Effector memory CD8-positive, alpha-beta T cell (primary cell): ENCODE data around the gene SPTBN4.
"Not testable (repeated sequence)": the region's sequence is repeated elsewhere in the genome, so short reads cannot be mapped to it uniquely, and the experiment has no call there.

ENCODE experiments used
- ATAC-seq: fragments of 150-1000 bp; cut with Tn5 transposase; replicated peaks from 2 replicates; pipeline ENCODE4 v1.10.0; 2021; ENCODE audit warnings: mild to moderate bottlenecking, moderate library complexity
- DNase-seq, 3 experiments: peaks; one replicate each; pipeline ENCODE4 v3.0.0; 2021
- H3K27ac Mint-ChIP-seq, 2 donors: one replicate each; pipeline ENCODE4 v1.8.0; 2022; ENCODE audit warnings: mild to moderate bottlenecking in 2 of 2, mixed read lengths in 2 of 2, moderate library complexity in 2 of 2
- H3K27me3 Mint-ChIP-seq, 2 donors: one replicate each; pipeline ENCODE4 v1.8.0; 2022; ENCODE audit warnings: mixed read lengths in 2 of 2
- H3K36me3 Mint-ChIP-seq: one replicate; pipeline ENCODE4 v1.8.0; 2022; ENCODE audit warnings: mild to moderate bottlenecking, moderate library complexity, mixed read lengths; ENCODE audit not compliant: insufficient read depth
- H3K4me1 Mint-ChIP-seq, 2 donors: one replicate each; pipeline ENCODE4 v1.8.0; 2022; ENCODE audit warnings: low read depth in 2 of 2, mixed read lengths in 2 of 2
- H3K4me3 Mint-ChIP-seq, 2 donors: one replicate each; pipeline ENCODE4 v1.8.0; 2022; ENCODE audit warnings: mild to moderate bottlenecking in 2 of 2, mixed read lengths in 2 of 2, moderate library complexity in 2 of 2
- H3K9me3 Mint-ChIP-seq, 2 donors: one replicate each; pipeline ENCODE4 v1.8.0; 2022; ENCODE audit warnings: mixed read lengths in 2 of 2

SPTBN4 gene

GRCh38 chr19:40564535-40564934 lies 97.7 kb downstream of the SPTBN4 start:
- not testable (repeated sequence) for DNase-seq, H3K4me3 Mint-ChIP-seq, H3K36me3 Mint-ChIP-seq, H3K4me1 Mint-ChIP-seq, H3K27ac Mint-ChIP-seq, H3K9me3 Mint-ChIP-seq, ATAC-seq
- H3K27me3 Mint-ChIP-seq, result peaks cover 31 to 80% of the 10 kb centered on the region in 2 donors

GRCh38 chr19:40565355-40565754 lies 98.6 kb downstream of the SPTBN4 start:
- Mint-ChIP-seq H3K4me3 (no peak overlapping the region), H3K9me3 (no peaks in the 10 kb centered on the region), H3K27me3 (peaks cover 25 to 72% of the 10 kb centered on the region in 2 donors), H3K36me3 (peaks cover 5% of the 10 kb centered on the region), H3K27ac (no peak overlapping the region), H3K4me1 (peaks cover 4% of the 10 kb centered on the region in 2 donors)
- ATAC-seq (no peak), DNase-seq (no peak)

- Mint-ChIP-seq H3K27ac (no peak overlapping the region), H3K4me1 (peaks cover 9% of the 10 kb centered on the region in 2 donors), H3K4me3 (no peak overlapping the region), H3K9me3 (no peaks in the 10 kb centered on the region), H3K27me3 (peaks cover 25 to 65% of the 10 kb centered on the region in 2 donors), H3K36me3 (peaks cover 11% of the 10 kb centered on the region)
- DNase-seq, result no peak
- ATAC-seq, result no peak
Measured at GRCh38 chr19:40565910-40566495, 99.2 kb downstream of the SPTBN4 start.

GRCh38 chr19:40567040-40567749 lies 100.4 kb downstream of the SPTBN4 start:
- DNase-seq (no peak), ATAC-seq (no peak)
- H3K4me1 Mint-ChIP-seq, result peaks cover 9 to 10% of the 10 kb centered on the region in 2 donors
- H3K9me3 Mint-ChIP-seq, result no peaks in the 10 kb centered on the region
- peaks cover 13% of the 10 kb centered on the region for H3K36me3 Mint-ChIP-seq
- H3K4me3 Mint-ChIP-seq, result no peak overlapping the region
- peaks cover 18 to 53% of the 10 kb centered on the region in 2 donors for H3K27me3 Mint-ChIP-seq
- no peak overlapping the region for H3K27ac Mint-ChIP-seq

- H3K4me1 Mint-ChIP-seq, result peaks cover 9 to 10% of the 10 kb centered on the region in 2 donors
- ATAC-seq, result no peak
- DNase-seq, result no peak
- no peaks in the 10 kb centered on the region for H3K9me3 Mint-ChIP-seq
- H3K36me3 Mint-ChIP-seq, result peaks cover 13% of the 10 kb centered on the region
- H3K4me3 Mint-ChIP-seq, result peak overlapping the region in 1 of 2 donors; percentile 20
- peaks cover 18 to 50% of the 10 kb centered on the region in 2 donors for H3K27me3 Mint-ChIP-seq
- H3K27ac Mint-ChIP-seq, result no peak overlapping the region
Measured at GRCh38 chr19:40567750-40568494, 101.1 kb downstream of the SPTBN4 start.

GRCh38 chr19:40570313-40571004 lies 103.7 kb downstream of the SPTBN4 start:
- Mint-ChIP-seq H3K4me1 (peaks cover 9 to 14% of the 10 kb centered on the region in 2 donors), H3K9me3 (no peaks in the 10 kb centered on the region), H3K27me3 (peaks cover 4 to 30% of the 10 kb centered on the region in 2 donors), H3K27ac (peak overlapping the region; percentile 46 to 59), H3K4me3 (peak overlapping the region; percentile 47 to 64), H3K36me3 (peaks cover 13% of the 10 kb centered on the region)
- ATAC-seq (peak; percentile 89), DNase-seq (peak; percentile 95 to 97 (median 95))

GRCh38 chr19:40571005-40571318 lies 104.2 kb downstream of the SPTBN4 start:
- H3K36me3 Mint-ChIP-seq, result peaks cover 13% of the 10 kb centered on the region
- no peak for ATAC-seq
- no peaks in the 10 kb centered on the region for H3K9me3 Mint-ChIP-seq

GRCh38 chr19:40571831-40572495 lies 105.2 kb downstream of the SPTBN4 start:
- no peaks in the 10 kb centered on the region for H3K9me3 Mint-ChIP-seq
- no peak overlapping the region for H3K4me3 Mint-ChIP-seq
- peaks cover 13% of the 10 kb centered on the region for H3K36me3 Mint-ChIP-seq
- H3K27me3 Mint-ChIP-seq, result peaks cover 0 to 15% of the 10 kb centered on the region in 2 donors
- peaks cover 12 to 17% of the 10 kb centered on the region in 2 donors for H3K4me1 Mint-ChIP-seq
- H3K27ac Mint-ChIP-seq, result peak overlapping the region in 1 of 2 donors; percentile 15
- no peak for ATAC-seq
- DNase-seq, result no peak

More at GRCh38 chr19:40571005-40571318, 104.2 kb downstream of the SPTBN4 start:
- H3K27me3 Mint-ChIP-seq, result peaks cover 0 to 25% of the 10 kb centered on the region in 2 donors
- peak overlapping the region; percentile 47 to 58 for H3K4me3 Mint-ChIP-seq
- peak overlapping the region; percentile 46 to 59 for H3K27ac Mint-ChIP-seq
- no peak for DNase-seq
- H3K4me1 Mint-ChIP-seq, result peaks cover 10 to 16% of the 10 kb centered on the region in 2 donors

- DNase-seq (no peak), ATAC-seq (no peak)
- peaks cover 22 to 25% of the 10 kb centered on the region in 2 donors for H3K4me1 Mint-ChIP-seq
- no peak overlapping the region for H3K27ac Mint-ChIP-seq
- no peaks in the 10 kb centered on the region for H3K9me3 Mint-ChIP-seq
- peaks cover 28% of the 10 kb centered on the region for H3K36me3 Mint-ChIP-seq
- peak overlapping the region; percentile 37 to 40 for H3K4me3 Mint-ChIP-seq
- no peaks in the 10 kb centered on the region for H3K27me3 Mint-ChIP-seq
Measured at GRCh38 chr19:40575326-40575725, 108.5 kb downstream of the SPTBN4 start.

GRCh38 chr19:40576151-40576584 lies 109.4 kb downstream of the SPTBN4 start:
- no peak for DNase-seq
- peak overlapping the region; percentile 91 to 93 for H3K27ac Mint-ChIP-seq
- H3K27me3 Mint-ChIP-seq, result no peaks in the 10 kb centered on the region
- H3K4me1 Mint-ChIP-seq, result peaks cover 16 to 19% of the 10 kb centered on the region in 2 donors
- peak overlapping the region; percentile 85 to 88 for H3K4me3 Mint-ChIP-seq
- peak; percentile 38 for ATAC-seq
- peaks cover 30% of the 10 kb centered on the region for H3K36me3 Mint-ChIP-seq
- H3K9me3 Mint-ChIP-seq, result no peaks in the 10 kb centered on the region

GRCh38 chr19:40576585-40577451 lies 110.0 kb downstream of the SPTBN4 start, which contains the start of gene SHKBP1:
Gene SHKBP1, plus strand, starts transcription at chr19:40576873. Its CDS starts 27 bp downstream, at chr19:40576900.
- DNase-seq, result peak; percentile 92 to 94 (median 93)
- H3K27ac Mint-ChIP-seq, result peak within 1 kb of the TSS; percentile 91 to 93
- H3K9me3 Mint-ChIP-seq, result no peaks in the 10 kb centered on the region
- peaks cover 36% of the 10 kb centered on the region for H3K36me3 Mint-ChIP-seq
- H3K4me1 Mint-ChIP-seq, result peaks cover 16 to 19% of the 10 kb centered on the region in 2 donors
- no peaks in the 10 kb centered on the region for H3K27me3 Mint-ChIP-seq
- H3K4me3 Mint-ChIP-seq, result peak within 1 kb of the TSS; percentile 85 to 88
- peak; percentile 99 for ATAC-seq

- ATAC-seq (no peak), DNase-seq (no peak)
- Mint-ChIP-seq H3K9me3 (no peaks in the 10 kb centered on the region), H3K4me1 (peaks cover 16 to 27% of the 10 kb centered on the region in 2 donors), H3K4me3 (peak overlapping the region; percentile 85 to 88), H3K36me3 (peaks cover 44% of the 10 kb centered on the region), H3K27me3 (no peaks in the 10 kb centered on the region), H3K27ac (peak overlapping the region; percentile 85 to 91)
Measured at GRCh38 chr19:40578442-40578908, 111.7 kb downstream of the SPTBN4 start.
